ENCODE measurements around the gene ATP2B3. TPM values are rescaled to one million over a fixed set of nuclear protein-coding genes. Genes with fewer than 3 reads are reported as not detected.
A peak's percentile ranks its signal among the peaks of the same experiment; 100 is the strongest.

ATP2B3 gene
- total RNA-seq, 6 donors from 2014 or later, result 0.10 to 0.55 (median 0.33) TPM; not detected in 2

- TF ChIP-seq POLR2A (IDR thresholded peaks at IDR 0.05) (no peak), POLR2AphosphoS5 (IDR thresholded peaks at IDR 0.05) (no peak), EP300 (IDR thresholded peaks at IDR 0.05) (no peak), CTCF (IDR thresholded peaks at IDR 0.05) (no peak)
Observed at GRCh38 chrX:153628129-153628528, 110.7 kb downstream of the ATP2B3 start.

GRCh38 chrX:153628665-153629064 lies 111.2 kb downstream of the ATP2B3 start:
- no peaks in the 10 kb centered on the region for H3K4me1 ChIP-seq
- TF ChIP-seq CTCF (IDR thresholded peaks at IDR 0.05) (no peak), POLR2AphosphoS5 (IDR thresholded peaks at IDR 0.05) (no peak), POLR2A (IDR thresholded peaks at IDR 0.05) (no peak), EP300 (IDR thresholded peaks at IDR 0.05) (no peak)
- no peaks in the 10 kb centered on the region for H3K36me3 ChIP-seq
- no peaks in the 10 kb centered on the region for H3K27me3 ChIP-seq
- peak in 1 of 2 donors; percentile 32 for DNase-seq
- H3K9me3 ChIP-seq, result peaks cover 0 to 11% (median 0%) of the 10 kb centered on the region in 4 donors
- H3K4me3 ChIP-seq, result no peak overlapping the region
- 90% methylated on average over 10 of the region's 12 CpGs; no CpG with 5 or more reads in 1 of the 2 donors for WGBS, 2 donors
- no peak for ATAC-seq (ENCODE audit: low FRiP score in 2 of 2)
- H3K27ac ChIP-seq, result no peak overlapping the region

More at GRCh38 chrX:153628129-153628528, 110.7 kb downstream of the ATP2B3 start:
- Histone ChIP-seq H3K27ac (no peak overlapping the region), H3K27me3 (no peaks in the 10 kb centered on the region), H3K4me3 (no peak overlapping the region), H3K36me3 (no peaks in the 10 kb centered on the region), H3K9me3 (peaks cover 0 to 11% (median 0%) of the 10 kb centered on the region in 4 donors), H3K4me1 (no peaks in the 10 kb centered on the region)
- DNase-seq (no peak), ATAC-seq (ENCODE audit: low FRiP score in 2 of 2) (no peak)
- 73 to 90% methylated on average over 6 to 8 of the region's 8 CpGs for WGBS, 2 donors

GRCh38 chrX:153631346-153631745 lies 113.9 kb downstream of the ATP2B3 start:
- H3K27ac ChIP-seq, result no peak overlapping the region
- ATAC-seq (ENCODE audit: low FRiP score in 2 of 2), result no peak
- no peaks in the 10 kb centered on the region for H3K4me1 ChIP-seq
- H3K9me3 ChIP-seq, result peaks cover 0 to 11% (median 0%) of the 10 kb centered on the region in 4 donors
- H3K27me3 ChIP-seq, result peaks cover 0 to 3% (median 0%) of the 10 kb centered on the region in 4 donors
- no peaks in the 10 kb centered on the region for H3K36me3 ChIP-seq
- no peak overlapping the region for H3K4me3 ChIP-seq
- 83 to 90% methylated on average over 2 of the region's 2 CpGs for WGBS, 2 donors
- DNase-seq, result no peak
- TF ChIP-seq CTCF (IDR thresholded peaks at IDR 0.05) (no peak), POLR2AphosphoS5 (IDR thresholded peaks at IDR 0.05) (no peak)

GRCh38 chrX:153631907-153632594 lies 114.6 kb downstream of the ATP2B3 start:
- ATAC-seq (ENCODE audit: low FRiP score in 2 of 2), result no peak
- 87% methylated on average over 19 of the region's 19 CpGs; no CpG with 5 or more reads in 1 of the 2 donors for WGBS, 2 donors

More at GRCh38 chrX:153631907-153632594, 114.6 kb downstream of the ATP2B3 start:
- TF ChIP-seq POLR2A (IDR thresholded peaks at IDR 0.05) (no peak), CTCF (IDR thresholded peaks at IDR 0.05) (no peak), POLR2AphosphoS5 (IDR thresholded peaks at IDR 0.05) (no peak), EP300 (IDR thresholded peaks at IDR 0.05) (no peak)
- no peaks in the 10 kb centered on the region for H3K36me3 ChIP-seq
- peaks cover 0 to 11% (median 0%) of the 10 kb centered on the region in 4 donors for H3K9me3 ChIP-seq
- no peak for DNase-seq
- no peak overlapping the region for H3K27ac ChIP-seq
- no peaks in the 10 kb centered on the region for H3K4me1 ChIP-seq
- no peak overlapping the region for H3K4me3 ChIP-seq
- H3K27me3 ChIP-seq, result peaks cover 0 to 4% (median 0%) of the 10 kb centered on the region in 4 donors

Other genes with a start within 250 kb of the ATP2B3 start
- not detected for gene PNMA6F, start 195.9 kb upstream of the ATP2B3 start, total RNA-seq
- gene ZNF275, start 183.5 kb upstream of the ATP2B3 start, total RNA-seq, result 10 to 100 TPM in 2 of 6 donors, 1 to 10 TPM in 4; 5.9 to 13.8 (median 8.8) TPM
- under 1 TPM in 3 of 6 donors, not detected in 3; 0.09 to 0.44 (median 0.10) TPM for gene PNMA6E, start 116.3 kb upstream of the ATP2B3 start, total RNA-seq
- 1 to 10 TPM; 2.7 to 5.1 (median 3.7) TPM for gene ZFP92, start 106.2 kb upstream of the ATP2B3 start, total RNA-seq
- 1 to 10 TPM in 5 of 6 donors, under 1 TPM in 1; 0.97 to 7.3 (median 2.8) TPM for gene TREX2, start 71.6 kb upstream of the ATP2B3 start, total RNA-seq
- gene HAUS7, start 47.1 kb upstream of the ATP2B3 start, total RNA-seq, result 10 to 100 TPM in 5 of 6 donors, 1 to 10 TPM in 1; 3.7 to 61.8 (median 23.0) TPM
- gene BGN, start 22.7 kb upstream of the ATP2B3 start, total RNA-seq, result 100 to 1,000 TPM in 3 of 6 donors, 10 to 100 TPM in 3; 13.0 to 251 (median 86.3) TPM
- 10 to 100 TPM; 13.4 to 48.2 (median 24.6) TPM for gene CCNQ, start 81.5 kb downstream of the ATP2B3 start, total RNA-seq
- gene DUSP9, start 129.6 kb downstream of the ATP2B3 start, total RNA-seq, result under 1 TPM in 3 of 6 donors, not detected in 3; 0.14 to 0.44 (median 0.27) TPM
- gene PNCK, start 156.2 kb downstream of the ATP2B3 start, total RNA-seq, result 1 to 10 TPM in 1 of 6 donors, under 1 TPM in 1, not detected in 4; 0.47 to 5.2 TPM
- gene SLC6A8, start 170.3 kb downstream of the ATP2B3 start, total RNA-seq, result 1 to 10 TPM; 3.9 to 8.1 (median 6.1) TPM
- gene BCAP31, start 206.7 kb downstream of the ATP2B3 start, total RNA-seq, result 100 to 1,000 TPM; 110 to 236 (median 132) TPM
- gene ABCD1, start 207.2 kb downstream of the ATP2B3 start, total RNA-seq, result 10 to 100 TPM in 5 of 6 donors, 1 to 10 TPM in 1; 9.8 to 28.1 (median 17.9) TPM
- 10 to 100 TPM in 1 of 6 donors, 1 to 10 TPM in 5; 1.3 to 21.0 (median 2.9) TPM for gene PLXNB3, start 246.6 kb downstream of the ATP2B3 start, total RNA-seq

All from upper lobe of left lung (tissue), 6 donors.